NB4 (cell line): Measurements from ENCODE around the gene APOC3.

ENCODE experiments used
- DNase-seq: peaks from one replicate; pipeline ENCODE4 v3.0.0; 2010; ENCODE audit warnings: low read depth
- H3K4me3 ChIP-seq: one replicate; pipeline ENCODE4 v1.5.1; 2011; ENCODE audit warnings: mild to moderate bottlenecking, low read depth, low read length, moderate library complexity
- MYC ChIP-seq: IDR thresholded peaks from 2 replicates; pipeline ENCODE4 v1.6.1; 2011; ENCODE audit warnings: low read depth, low read length
- POLR2A ChIP-seq: IDR thresholded peaks from 2 replicates; pipeline ENCODE4 v1.6.1; 2011; ENCODE audit warnings: mild to moderate bottlenecking; ENCODE audit not compliant: insufficient read length; ENCODE audit errors: extremely low read depth
- TF ChIP-seq, protein P1 (sequence below): IDR thresholded peaks from one replicate; pipeline ENCODE4 v1.5.1; 2012; ENCODE audit warnings: low read depth, low read length
- TF ChIP-seq, protein P2 (sequence below): IDR thresholded peaks from 2 replicates; pipeline ENCODE4 v1.6.1; 2011; ENCODE audit warnings: low read depth, low read length

The APOC3 gene

DNA sequence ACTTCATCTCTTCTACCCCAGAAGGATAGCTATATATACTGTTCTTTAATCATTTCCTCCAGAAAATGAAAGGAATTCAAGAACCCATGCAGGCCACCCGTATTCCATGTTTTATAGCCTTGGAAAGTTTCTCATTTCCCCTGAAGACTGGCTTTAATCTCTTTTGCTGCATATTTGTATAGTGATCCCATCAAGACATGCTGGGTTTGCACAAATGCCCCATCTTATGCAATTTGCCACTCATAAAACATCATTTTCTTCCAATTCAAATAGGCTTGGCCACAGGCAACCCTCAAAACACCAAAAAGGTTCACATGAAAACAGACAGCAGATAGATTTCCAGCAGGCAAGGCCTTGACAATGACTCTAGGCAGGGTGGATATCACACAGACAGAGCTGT is 36.0 kb downstream of the APOC3 start:
- no peak for TF ChIP-seq MYC
- TF ChIP-seq, protein P1, sequence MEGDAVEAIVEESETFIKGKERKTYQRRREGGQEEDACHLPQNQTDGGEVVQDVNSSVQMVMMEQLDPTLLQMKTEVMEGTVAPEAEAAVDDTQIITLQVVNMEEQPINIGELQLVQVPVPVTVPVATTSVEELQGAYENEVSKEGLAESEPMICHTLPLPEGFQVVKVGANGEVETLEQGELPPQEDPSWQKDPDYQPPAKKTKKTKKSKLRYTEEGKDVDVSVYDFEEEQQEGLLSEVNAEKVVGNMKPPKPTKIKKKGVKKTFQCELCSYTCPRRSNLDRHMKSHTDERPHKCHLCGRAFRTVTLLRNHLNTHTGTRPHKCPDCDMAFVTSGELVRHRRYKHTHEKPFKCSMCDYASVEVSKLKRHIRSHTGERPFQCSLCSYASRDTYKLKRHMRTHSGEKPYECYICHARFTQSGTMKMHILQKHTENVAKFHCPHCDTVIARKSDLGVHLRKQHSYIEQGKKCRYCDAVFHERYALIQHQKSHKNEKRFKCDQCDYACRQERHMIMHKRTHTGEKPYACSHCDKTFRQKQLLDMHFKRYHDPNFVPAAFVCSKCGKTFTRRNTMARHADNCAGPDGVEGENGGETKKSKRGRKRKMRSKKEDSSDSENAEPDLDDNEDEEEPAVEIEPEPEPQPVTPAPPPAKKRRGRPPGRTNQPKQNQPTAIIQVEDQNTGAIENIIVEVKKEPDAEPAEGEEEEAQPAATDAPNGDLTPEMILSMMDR: no peak
- no peak for TF ChIP-seq POLR2A
- H3K4me3 ChIP-seq: no peak overlapping the region
- no peak for DNase-seq

DNA sequence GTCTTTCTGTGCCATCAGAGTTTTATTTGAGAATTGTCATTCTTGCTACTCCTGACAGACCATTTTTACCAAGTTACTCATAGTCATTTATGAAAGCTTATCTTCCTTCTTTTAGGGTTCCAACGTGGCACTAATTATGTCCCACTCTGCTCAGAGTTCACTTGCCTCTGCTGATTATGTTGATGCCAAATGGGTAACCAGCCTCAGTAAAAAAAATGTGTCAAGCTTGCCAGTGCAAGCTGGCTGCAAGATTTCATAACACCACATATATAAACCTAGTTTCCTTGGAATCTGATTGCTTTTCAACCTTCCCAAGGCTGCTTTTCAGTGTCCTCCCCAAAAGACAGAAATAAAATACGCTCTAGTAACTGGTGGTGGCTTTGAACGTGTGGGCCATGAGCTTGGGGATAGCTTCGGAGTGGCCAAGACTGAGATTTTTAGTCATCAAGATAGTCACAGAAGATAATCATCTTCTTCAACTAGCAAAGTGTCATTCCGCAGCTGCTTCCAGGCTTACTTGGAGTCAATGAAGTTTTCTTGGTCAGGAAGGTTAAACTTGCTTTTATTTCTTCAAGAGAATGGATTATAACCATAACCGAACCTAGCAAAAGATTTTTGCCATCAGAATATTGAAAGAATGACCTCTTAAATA is 37.2 kb downstream of the APOC3 start:
- no peak for DNase-seq
- TF ChIP-seq, protein P1: no peak
- TF ChIP-seq POLR2A: no peak
- TF ChIP-seq, protein P2, sequence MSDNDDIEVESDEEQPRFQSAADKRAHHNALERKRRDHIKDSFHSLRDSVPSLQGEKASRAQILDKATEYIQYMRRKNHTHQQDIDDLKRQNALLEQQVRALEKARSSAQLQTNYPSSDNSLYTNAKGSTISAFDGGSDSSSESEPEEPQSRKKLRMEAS: no peak
- no peak for TF ChIP-seq MYC
- H3K4me3 ChIP-seq: no peak overlapping the region

- TF ChIP-seq, protein P1: no peak
- TF ChIP-seq MYC (no peak), POLR2A (no peak)
- TF ChIP-seq, protein P2: no peak
- H3K4me3 ChIP-seq: no peak overlapping the region
- DNase-seq: no peak
These were observed 37.9 kb downstream of the APOC3 start for GRCh38 chr11:116867619-116868018.

DNA sequence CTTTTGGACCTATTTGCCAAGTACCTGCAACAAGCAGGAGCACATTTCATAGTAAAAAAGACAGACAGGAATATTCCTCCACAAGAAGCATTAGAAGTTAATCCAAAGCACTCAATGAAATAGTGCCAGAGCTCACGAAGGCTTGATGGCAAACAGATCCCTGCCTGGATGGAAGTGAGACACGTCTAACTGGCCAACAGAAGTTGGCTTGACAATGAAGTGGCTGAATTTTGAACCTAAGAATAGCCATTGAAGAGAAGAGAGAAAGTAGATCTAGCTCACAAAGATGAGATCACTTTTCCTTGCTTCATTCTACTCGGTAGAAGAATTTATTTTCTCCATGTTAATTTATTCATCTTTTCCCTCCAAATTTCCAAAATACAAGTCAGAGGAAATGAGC is 38.4 kb downstream of the APOC3 start:
- H3K4me3 ChIP-seq: no peak overlapping the region
- DNase-seq: no peak
- no peak for TF ChIP-seq MYC
- no peak for TF ChIP-seq POLR2A
- TF ChIP-seq, protein P2: no peak
- TF ChIP-seq, protein P1: no peak

- no peak for DNase-seq
- TF ChIP-seq MYC: no peak
- no peak for TF ChIP-seq POLR2A
- TF ChIP-seq, protein P1: no peak
- TF ChIP-seq, protein P2: no peak
- no peak overlapping the region for H3K4me3 ChIP-seq
These were observed 39.9 kb downstream of the APOC3 start for GRCh38 chr11:116869610-116870009.

GRCh38 chr11:116870054-116870453 is 40.3 kb downstream of the APOC3 start:
- TF ChIP-seq, protein P1: no peak
- TF ChIP-seq, protein P2: no peak

More at GRCh38 chr11:116870054-116870453, 40.3 kb downstream of the APOC3 start:
- DNase-seq: no peak
- no peak overlapping the region for H3K4me3 ChIP-seq
